Measurements from ENCODE around the gene TIMD4.

- TF ChIP-seq CTCF (IDR thresholded peaks at IDR 0.05; ENCODE audit: low read depth, low read length): no peak
- TF ChIP-seq MAX (IDR thresholded peaks at IDR 0.05; ENCODE audit: low read depth, low read length): no peak
- TF ChIP-seq POLR2A (IDR thresholded peaks at IDR 0.05; ENCODE audit: extremely low read depth, insufficient read length): no peak
- TF ChIP-seq MYC (IDR thresholded peaks at IDR 0.05; ENCODE audit: low read depth, low read length): no peak
Observed at GRCh38 chr5:156947925-156948324, 15.1 kb downstream of the TIMD4 start.

All from NB4 (cell line).